HepG2 (cell line): Measurements from ENCODE around the gene DNAJA3. TPM values are rescaled to one million over a fixed set of nuclear protein-coding genes. Genes with fewer than 3 reads are reported as not detected.

Experiments
- ATF7-NPFF ChIP-seq: sonication (generic); formaldehyde crosslinking; IDR thresholded peaks from 2 replicates; pipeline ENCODE4 v1.8.1; 2023; ENCODE audit warnings: mild to moderate bottlenecking, low read depth, missing genetic modification reagents, moderate library complexity
- CREM ChIP-seq, 2 experiments: sonication (generic) in 1 of 2; formaldehyde crosslinking in 1 of 2; IDR thresholded peaks; 2 replicates each; pipeline versions ENCODE4 v1.4.0 to v1.6.1; 2016 to 2020; ENCODE audit warnings: antibody characterized with exemption in 1 of 2, mild to moderate bottlenecking in 1 of 2, missing genetic modification reagents in 1 of 2
- ESRRA ChIP-seq: sonication (generic); formaldehyde crosslinking; IDR thresholded peaks from 2 replicates; pipeline ENCODE4 v1.5.1; 2020; ENCODE audit warnings: mild to moderate bottlenecking, low read depth, missing genetic modification reagents
- HHEX ChIP-seq: IDR thresholded peaks from 2 replicates; pipeline ENCODE4 v1.6.1; 2016; ENCODE audit warnings: control low read depth
- HOXA7 ChIP-seq: sonication (generic); formaldehyde crosslinking; IDR thresholded peaks from 2 replicates; pipeline ENCODE4 v1.8.1; 2022; ENCODE audit warnings: mild to moderate bottlenecking, missing genetic modification reagents, moderate library complexity
- IRF2 ChIP-seq: IDR thresholded peaks from 2 replicates; pipeline ENCODE4 v1.6.1; 2018; ENCODE audit warnings: missing genetic modification reagents, missing compliant biosample characterization
- MED1 ChIP-seq: sonication (generic); formaldehyde crosslinking; IDR thresholded peaks from 2 replicates; pipeline ENCODE4 v1.4.0; 2020; ENCODE audit warnings: missing genetic modification reagents
- NR2F2 ChIP-seq: IDR thresholded peaks from 2 replicates; pipeline ENCODE4 v1.6.1; 2012; ENCODE audit warnings: low read depth, inconsistent platforms, borderline replicate concordance
- POGK ChIP-seq: sonication (generic); formaldehyde crosslinking; conservative IDR thresholded peaks from 2 replicates; pipeline ENCODE4 v1.8.0; 2022; ENCODE audit warnings: mild to moderate bottlenecking, moderate library complexity, missing genetic modification reagents
- POLR2A ChIP-seq, 2 experiments: IDR thresholded peaks; 2 replicates each; pipeline ENCODE4 v1.6.1; 2011; ENCODE audit warnings: low read depth in 2 of 2, low read length in 2 of 2, mild to moderate bottlenecking in 1 of 2, moderate library complexity in 1 of 2; ENCODE audit not compliant: insufficient read depth in 1 of 2
- POLR2AphosphoS2 ChIP-seq: IDR thresholded peaks from 2 replicates; pipeline ENCODE4 v1.6.1; 2011; ENCODE audit warnings: low read depth, low read length, improper control_type of control experiment
- SMARCC2 ChIP-seq: fragments of 450-650 bp; IDR thresholded peaks from 2 replicates; pipeline ENCODE4 v1.6.1; 2017; ENCODE audit warnings: antibody characterized with exemption, mild to moderate bottlenecking
- SRSF1 ChIP-seq: fragments of 200-400 bp; formaldehyde crosslinking; optimal IDR thresholded peaks from 2 replicates; pipeline ENCODE3; 2017; ENCODE audit warnings: mild to moderate bottlenecking, low read depth, low read length, moderate library complexity
- TARDBP ChIP-seq: sonication (generic); formaldehyde crosslinking; IDR thresholded peaks from 2 replicates; pipeline ENCODE4 v1.8.0; 2022; ENCODE audit warnings: mild to moderate bottlenecking, missing genetic modification reagents
- TBX3 ChIP-seq: fragments of 450-650 bp; IDR thresholded peaks from 2 replicates; pipeline ENCODE4 v1.6.1; 2017; ENCODE audit warnings: antibody characterized with exemption, mild to moderate bottlenecking, inconsistent platforms, borderline replicate concordance
- TFE3 ChIP-seq: IDR thresholded peaks from 2 replicates; pipeline ENCODE4 v1.6.1; 2016
- ZBTB7B ChIP-seq: sonication (generic); formaldehyde crosslinking; IDR thresholded peaks from 2 replicates; pipeline ENCODE4 v1.4.0; 2020; ENCODE audit warnings: missing genetic modification reagents
- ZNF160 ChIP-seq: sonication (generic); formaldehyde crosslinking; IDR thresholded peaks from 2 replicates; pipeline ENCODE4 v1.8.0; 2022; ENCODE audit warnings: mild to moderate bottlenecking, inconsistent platforms, missing genetic modification reagents
- ZNF256 ChIP-seq: sonication (generic); formaldehyde crosslinking; conservative IDR thresholded peaks from 2 replicates; pipeline ENCODE4 v1.4.0; 2020; ENCODE audit warnings: missing genetic modification reagents
- ZNF333 ChIP-seq: sonication (generic); formaldehyde crosslinking; IDR thresholded peaks from 2 replicates; pipeline ENCODE4 v1.4.0; 2020; ENCODE audit warnings: mild to moderate bottlenecking, missing genetic modification reagents, borderline replicate concordance
- ZNF546 ChIP-seq: sonication (generic); formaldehyde crosslinking; conservative IDR thresholded peaks from 2 replicates; pipeline ENCODE4 v1.8.1; 2023; ENCODE audit warnings: mild to moderate bottlenecking, missing genetic modification reagents
- ZNF772 ChIP-seq: sonication (generic); formaldehyde crosslinking; IDR thresholded peaks from 2 replicates; pipeline ENCODE4 v1.5.0; 2020; ENCODE audit warnings: mild to moderate bottlenecking, missing genetic modification reagents
- ZUFSP ChIP-seq: sonication (generic); formaldehyde crosslinking; IDR thresholded peaks from 2 replicates; pipeline ENCODE4 v1.9.0; 2021; ENCODE audit warnings: missing genetic modification reagents, mild to moderate bottlenecking, borderline replicate concordance
- polyA plus RNA-seq, 8 experiments: library from polyadenylated mRNA; depleted of rRNA in 3 of 8; stranded (reverse) in 7 of 8; unstranded in 1 of 8; fragments of >200 nt; fragmentation: Illumina TruSeq in 4 of 8; extraction: Trizol in 4 of 8; gene quantifications; 2 replicates each; pipeline versions ENCODE4 v1.2.1 to v1.2.3, GENCODE V29; 2011 to 2016; ENCODE audit warnings: low read depth in 4 of 8, missing spikeins in 1 of 8, mixed read lengths in 1 of 8; ENCODE audit not compliant: insufficient read depth in 1 of 8
- total RNA-seq, 5 experiments: library from RNA; depleted of rRNA; stranded (reverse); fragments of >200 nt; fragmentation: Illumina TruSeq; extraction: Trizol; gene quantifications; 2 replicates each; pipeline ENCODE4 v1.2.3, GENCODE V29; 2016; ENCODE audit warnings: low read depth in 1 of 5

Gene DNAJA3
- total and polyA plus RNA-seq, 2 of the 13 experiments (the other 11 are each of a cell fraction or from before 2014, with no cell fraction given): 77.0 to 83.3 TPM

- peak in 1 of 2 experiments; percentile 58; a peak in 2 of 4 replicates for TF ChIP-seq POLR2A (IDR thresholded peaks at IDR 0.05; ENCODE audit: insufficient read depth in 1 of 2, low read depth in 2 of 2, low read length in 2 of 2)
- peak; percentile 73 for TF ChIP-seq TARDBP (CRISPR knock-in tag)
- TF ChIP-seq ATF7-NPFF (CRISPR knock-in tag): 0 out of 2 replicates have a peak, but pooled peaks have one; percentile 22
- TF ChIP-seq ZNF772: peak; percentile 21; the same call in 1 of the 2 replicates
- TF ChIP-seq ZUFSP (CRISPR knock-in tag): no peak
- 0 out of 2 replicates have a peak, but pooled peaks have one; percentile 10 for TF ChIP-seq ZNF333
- peak; percentile 89; the same call in 1 of the 2 replicates for TF ChIP-seq NR2F2
- no peak for TF ChIP-seq SMARCC2
- TF ChIP-seq TFE3 (CRISPR knock-in tag): peak; percentile 16
- peak; percentile 96 for TF ChIP-seq ZBTB7B
- TF ChIP-seq ESRRA: peak; percentile 90
- 0 out of 2 replicates have a peak, but pooled peaks have one; percentile 47 for TF ChIP-seq POLR2AphosphoS2
- TF ChIP-seq MED1 (CRISPR knock-in tag): peak; percentile 80
- 0 out of 2 replicates have a peak, but pooled peaks have one; percentile 13 for TF ChIP-seq HHEX (CRISPR knock-in tag)
- no peak for TF ChIP-seq HOXA7 (CRISPR knock-in tag)
- TF ChIP-seq ZNF256: no peak
- peak; percentile 65 for TF ChIP-seq POGK
- 0 out of 2 replicates have a peak, but pooled peaks have one; percentile 22 for TF ChIP-seq ZNF160
- no peak for TF ChIP-seq ZNF546 (CRISPR knock-in tag)
- TF ChIP-seq CREM (IDR thresholded peaks at IDR 0.05): peak; percentile 78
- no peak for TF ChIP-seq CREM (CRISPR knock-in tag; IDR thresholded peaks at IDR 0.05)
- TF ChIP-seq SRSF1: peak; percentile 89
- peak; percentile 47; the same call in 1 of the 2 replicates for TF ChIP-seq TBX3
- TF ChIP-seq IRF2 (CRISPR knock-in tag): peak; percentile 53; the same call in 1 of the 2 replicates
Observed at GRCh38 chr16:4461250-4462085, 35.8 kb downstream of the DNAJA3 start (continued).
